Measurements from ENCODE around the gene MANBA. TPM values are rescaled to one million over a fixed set of nuclear protein-coding genes. Genes with fewer than 3 reads are reported as not detected.

The MANBA gene
- total RNA-seq, 1 experiment from 2014 or later = 21.4 TPM

DNA sequence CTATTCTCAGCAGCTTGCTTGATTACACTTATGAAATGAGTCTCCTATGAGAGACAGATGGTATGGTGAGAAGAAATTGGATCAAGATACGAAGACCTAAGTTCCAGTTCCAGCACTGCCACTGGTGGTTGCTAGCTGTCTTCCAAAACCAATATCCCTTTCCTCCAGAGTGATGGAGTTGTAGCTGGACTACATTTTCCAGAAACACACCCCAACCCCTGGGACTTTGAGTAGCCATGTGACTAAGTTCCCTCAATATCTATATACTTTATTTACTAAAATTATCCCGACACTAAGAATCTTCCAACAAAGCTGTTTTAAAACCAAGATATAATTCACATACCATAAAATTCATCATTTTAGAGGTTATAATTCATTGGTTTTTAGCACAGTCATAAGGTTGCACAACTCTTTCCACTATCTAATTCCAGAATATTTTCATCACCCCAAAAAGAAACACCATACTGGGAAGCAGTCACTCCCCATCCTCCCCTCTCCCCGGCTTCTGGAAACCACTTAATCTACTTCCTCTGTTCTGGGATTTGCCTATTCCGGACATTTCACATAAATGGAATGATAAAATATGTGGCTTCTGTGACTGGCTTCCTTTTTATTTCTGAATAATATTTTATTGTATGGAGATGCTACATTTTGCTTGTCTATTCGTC is 118.0 kb downstream of the MANBA start:
- no peak overlapping the region for H4K5ac ChIP-seq (ENCODE audit: insufficient read length, low read depth, low read length)
- no peak overlapping the region for H3K9ac ChIP-seq (ENCODE audit: extremely low read depth, insufficient read length, low read length)
- no peaks in the 10 kb centered on the region for H3K79me2 ChIP-seq (ENCODE audit: insufficient read depth, low read length)
- H3K18ac ChIP-seq (ENCODE audit: insufficient read length, low read depth, low read length) = no peak overlapping the region
- no peaks in the 10 kb centered on the region for H3K9me3 ChIP-seq (ENCODE audit: control insufficient read depth, low read depth, low read length)
- H3K27ac Mint-ChIP-seq = peak overlapping the region in 1 of 3 experiments; percentile 31; a peak in 1 of 7 replicates
- H3T11ph ChIP-seq (ENCODE audit: low read length) = no peak overlapping the region
- no peak overlapping the region for H3K4ac ChIP-seq (ENCODE audit: low read depth, low read length)
- H2BK20ac ChIP-seq (ENCODE audit: low read depth, low read length, poor library complexity, severe bottlenecking) = no peak overlapping the region
- H3K9me3 Mint-ChIP-seq = no peaks in the 10 kb centered on the region
- H4K20me1 ChIP-seq (ENCODE audit: control insufficient read depth, insufficient read depth, insufficient read length) = no peaks in the 10 kb centered on the region
- no peak overlapping the region for H3K4me2 ChIP-seq (ENCODE audit: insufficient read depth, insufficient read length, low read length)
- no peaks in the 10 kb centered on the region for H3K27me3 ChIP-seq (ENCODE audit: insufficient read depth, low read length)
- no peak overlapping the region for H2AK5ac ChIP-seq (ENCODE audit: insufficient read length, low read length)
- H2BK12ac ChIP-seq (ENCODE audit: insufficient read length, low read depth, low read length) = no peak overlapping the region
- H2BK120ac ChIP-seq (ENCODE audit: low read depth, low read length, poor library complexity, severe bottlenecking) = no peak overlapping the region
- H3K4me1 ChIP-seq (ENCODE audit: insufficient read depth, low read length) = no peaks in the 10 kb centered on the region
- 100% methylated on average over 1 of the region's 5 CpGs for WGBS (ENCODE audit: extremely low coverage, insufficient read length, low lambda C conversion rate)
- H2BK5ac ChIP-seq (ENCODE audit: insufficient read length, low read length) = no peak overlapping the region
- no peaks in the 10 kb centered on the region for H3K27me3 Mint-ChIP-seq (ENCODE audit: low read depth)
- no peak overlapping the region for H3K14ac ChIP-seq (ENCODE audit: insufficient read depth, low read length)
- H3K23ac ChIP-seq (ENCODE audit: insufficient read length, low read depth, low read length) = no peak overlapping the region
- H3K23me2 ChIP-seq (ENCODE audit: insufficient read length, low read depth, low read length, poor library complexity, severe bottlenecking) = no peaks in the 10 kb centered on the region
- H3K56ac ChIP-seq (ENCODE audit: insufficient read length, low read depth, low read length) = no peak overlapping the region
- peaks cover 5 to 15% (median 5%) of the 10 kb centered on the region in 3 experiments; a peak in 6 of 7 replicates for H3K36me3 Mint-ChIP-seq (ENCODE audit: insufficient read depth in 1 of 3, low read depth in 3 of 3)
- H3K4me1 Mint-ChIP-seq = no peaks in the 10 kb centered on the region
- no peak for DNase-seq
- no peaks in the 10 kb centered on the region for H3K79me1 ChIP-seq (ENCODE audit: insufficient read depth, low read depth, low read length, poor library complexity, severe bottlenecking)
- H3K4me3 Mint-ChIP-seq = no peak overlapping the region
- H4K91ac ChIP-seq (ENCODE audit: insufficient read length, low read depth, low read length) = no peak overlapping the region
- H2BK15ac ChIP-seq (ENCODE audit: low read depth, low read length) = no peak overlapping the region
- no peak overlapping the region for H2AFZ ChIP-seq (ENCODE audit: low read length)
- no peak overlapping the region for H3K27ac ChIP-seq (ENCODE audit: insufficient read length, low read depth, low read length)
- TF ChIP-seq, protein P1, sequence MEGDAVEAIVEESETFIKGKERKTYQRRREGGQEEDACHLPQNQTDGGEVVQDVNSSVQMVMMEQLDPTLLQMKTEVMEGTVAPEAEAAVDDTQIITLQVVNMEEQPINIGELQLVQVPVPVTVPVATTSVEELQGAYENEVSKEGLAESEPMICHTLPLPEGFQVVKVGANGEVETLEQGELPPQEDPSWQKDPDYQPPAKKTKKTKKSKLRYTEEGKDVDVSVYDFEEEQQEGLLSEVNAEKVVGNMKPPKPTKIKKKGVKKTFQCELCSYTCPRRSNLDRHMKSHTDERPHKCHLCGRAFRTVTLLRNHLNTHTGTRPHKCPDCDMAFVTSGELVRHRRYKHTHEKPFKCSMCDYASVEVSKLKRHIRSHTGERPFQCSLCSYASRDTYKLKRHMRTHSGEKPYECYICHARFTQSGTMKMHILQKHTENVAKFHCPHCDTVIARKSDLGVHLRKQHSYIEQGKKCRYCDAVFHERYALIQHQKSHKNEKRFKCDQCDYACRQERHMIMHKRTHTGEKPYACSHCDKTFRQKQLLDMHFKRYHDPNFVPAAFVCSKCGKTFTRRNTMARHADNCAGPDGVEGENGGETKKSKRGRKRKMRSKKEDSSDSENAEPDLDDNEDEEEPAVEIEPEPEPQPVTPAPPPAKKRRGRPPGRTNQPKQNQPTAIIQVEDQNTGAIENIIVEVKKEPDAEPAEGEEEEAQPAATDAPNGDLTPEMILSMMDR (conservative IDR thresholded peaks at IDR 0.05) = no peak
- no peak overlapping the region for H4K8ac ChIP-seq (replicated peaks; ENCODE audit: insufficient read length, low read depth, low read length)
